GM12875 (cell line): ENCODE measurements around the gene RBM28.

Source experiments
- H3K4me3 ChIP-seq: one replicate; pipeline ENCODE4 v1.5.1; 2011; ENCODE audit warnings: low read depth, low read length, control low read depth
- CTCF ChIP-seq: IDR thresholded peaks from 2 replicates; pipeline ENCODE4 v1.5.1; 2011; ENCODE audit warnings: low read depth, mild to moderate bottlenecking, control low read depth, inconsistent platforms, low read length, moderate library complexity, borderline replicate concordance; ENCODE audit not compliant: insufficient read depth

The RBM28 gene

DNA sequence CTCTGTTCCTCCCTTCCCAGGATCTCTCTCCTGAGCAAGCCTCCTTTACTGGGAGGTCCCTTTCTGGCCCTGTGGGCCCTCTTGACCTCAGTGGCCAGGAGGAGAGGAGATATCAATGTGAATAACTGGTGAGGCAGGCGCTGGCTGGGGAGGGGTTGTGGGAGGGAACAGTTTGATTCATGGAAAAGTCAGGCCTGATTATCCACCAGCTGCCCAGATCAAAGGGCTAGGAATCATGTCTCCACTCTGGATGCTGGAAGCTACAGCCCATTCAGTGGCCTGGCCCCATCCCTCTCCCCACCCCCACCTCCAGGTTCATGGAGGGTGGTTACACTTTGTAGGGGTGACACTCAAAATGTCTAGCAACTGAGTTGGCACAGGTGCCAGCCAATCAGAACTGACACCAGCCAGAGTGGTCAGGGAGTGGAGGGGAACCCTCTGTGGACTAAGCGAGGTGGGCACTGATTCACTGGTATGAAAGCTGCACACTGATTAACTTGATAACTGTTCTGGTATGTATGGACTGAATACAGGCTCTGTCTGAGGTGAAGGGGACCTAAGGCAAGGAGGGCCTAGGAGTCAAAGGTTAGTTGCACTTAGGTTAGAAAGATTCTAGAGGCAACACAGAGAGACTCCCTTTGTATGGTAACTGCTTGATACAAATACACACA is 13.0 kb upstream of the RBM28 start:
- TF ChIP-seq CTCF: no peak

GRCh38 chr7:128353610-128354009 is 9.9 kb upstream of the RBM28 start:
- H3K4me3 ChIP-seq: no peak overlapping the region
- no peak for TF ChIP-seq CTCF

More for the DNA sequence above, 13.0 kb upstream of the RBM28 start:
- no peak overlapping the region for H3K4me3 ChIP-seq

DNA sequence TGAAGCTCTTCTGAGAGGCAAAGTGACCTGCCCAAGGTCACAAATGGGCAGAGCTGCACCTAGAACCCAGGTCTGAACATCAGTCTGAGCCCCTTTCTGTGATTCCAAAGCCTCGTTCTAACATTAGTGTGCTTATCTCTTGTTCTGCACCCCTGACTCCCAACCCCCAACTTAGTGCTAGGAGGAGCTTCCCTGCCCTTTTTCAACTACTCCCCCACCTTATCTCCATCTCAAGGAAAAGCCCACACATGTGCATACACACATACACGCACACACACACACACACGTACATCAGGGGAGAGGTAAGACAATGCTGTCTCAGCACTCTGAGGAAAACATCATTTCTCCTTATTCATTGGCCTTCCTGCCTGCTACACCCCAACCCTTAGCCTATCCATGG is 9.5 kb upstream of the RBM28 start:
- no peak for TF ChIP-seq CTCF
- no peak overlapping the region for H3K4me3 ChIP-seq

DNA sequence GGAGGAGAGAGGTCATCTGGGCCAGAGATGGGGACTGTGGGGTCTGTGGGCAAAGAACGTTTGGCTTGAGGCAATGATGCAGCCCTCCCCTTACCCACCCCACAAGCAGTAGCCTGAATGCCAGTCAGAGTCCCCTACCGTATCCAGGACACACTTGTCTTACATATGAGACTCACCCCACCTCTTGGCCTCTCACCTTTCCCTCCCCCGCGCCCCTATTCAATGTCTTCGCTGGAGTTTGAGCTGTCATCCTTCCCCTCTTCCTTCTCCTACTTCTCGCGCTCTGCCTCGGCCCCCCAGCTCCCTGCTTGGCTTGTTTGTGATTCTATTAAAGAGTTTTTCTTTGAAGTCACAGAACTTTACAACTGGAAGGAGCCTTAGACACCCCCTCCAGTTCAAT is 8.9 kb upstream of the RBM28 start:
- no peak overlapping the region for H3K4me3 ChIP-seq

GRCh38 chr7:128352153-128352537 is 8.4 kb upstream of the RBM28 start:
- no peak overlapping the region for H3K4me3 ChIP-seq
- peak; percentile 22; the same call in 1 of the 2 replicates for TF ChIP-seq CTCF

More for the DNA sequence above, 8.9 kb upstream of the RBM28 start:
- no peak for TF ChIP-seq CTCF

GRCh38 chr7:128351296-128352152 is 7.8 kb upstream of the RBM28 start:
- no peak for TF ChIP-seq CTCF
- no peak overlapping the region for H3K4me3 ChIP-seq
